H1 (cell line): ENCODE results near the gene EPM2A. TPM values are rescaled to one million over a fixed set of nuclear protein-coding genes. Genes with fewer than 3 reads are reported as not detected.

Experiments
- CTCF ChIA-PET: fragments of 300-600 bp; sonication (Branson Sonifier 250); formaldehyde crosslinking; loops from one replicate; lab custom pipeline; 2021; ENCODE audit not compliant: partially characterized antibody; lab: Charles Lee
- POLR2A ChIA-PET: fragments of 300-600 bp; sonication (Branson Sonifier 250); formaldehyde crosslinking; loops from one replicate; lab custom pipeline; 2021; ENCODE audit warnings: inconsistent platforms; ENCODE audit not compliant: partially characterized antibody; lab: Charles Lee
- DNase-seq, 2 experiments: peaks; one replicate each; pipeline versions ENCODE4 v3.0.0 to v3.0.0-alpha.2; 2010 to 2022; ENCODE audit warnings: low spot score in 2 of 2, low read depth in 1 of 2, mixed read lengths in 1 of 2
- FAIRE-seq: peaks from 2 replicates; lab custom pipeline; 2011; peaks lifted over from hg19 to GRCh38; lab: Jason Lieb, UNC
- H2AFZ ChIP-seq: 2 replicates; pipeline ENCODE4 v1.8.1; 2012; ENCODE audit warnings: low read length, inconsistent platforms
- H2AK5ac ChIP-seq: 2 replicates; pipeline ENCODE4 v1.6.1; 2013; ENCODE audit warnings: low read depth, low read length
- H2BK120ac ChIP-seq: replicated peaks from 2 replicates; pipeline ENCODE3; 2013; ENCODE audit warnings: low read depth, low read length, inconsistent platforms
- H2BK12ac ChIP-seq: 2 replicates; pipeline ENCODE4 v1.6.1; 2013; ENCODE audit warnings: low read depth, low read length
- H2BK15ac ChIP-seq: 2 replicates; pipeline ENCODE4 v1.6.1; 2013; ENCODE audit warnings: low read length
- H2BK20ac ChIP-seq: 2 replicates; pipeline ENCODE4 v1.6.1; 2013; ENCODE audit warnings: low read length
- H2BK5ac ChIP-seq: 2 replicates; pipeline ENCODE4 v1.6.1; 2013; ENCODE audit warnings: low read depth, low read length
- H3K14ac ChIP-seq: 2 replicates; pipeline ENCODE4 v1.6.1; 2013; ENCODE audit warnings: inconsistent platforms; ENCODE audit not compliant: insufficient read length
- H3K18ac ChIP-seq: 2 replicates; pipeline ENCODE4 v1.6.1; 2013; ENCODE audit warnings: low read length; ENCODE audit errors: extremely low read depth
- H3K23ac ChIP-seq: 2 replicates; pipeline ENCODE4 v1.6.1; 2013; ENCODE audit warnings: inconsistent platforms; ENCODE audit not compliant: insufficient read length
- H3K23me2 ChIP-seq: 2 replicates; pipeline ENCODE4 v1.6.1; 2013; ENCODE audit warnings: low read depth, low read length
- H3K27ac ChIP-seq: 2 replicates; pipeline ENCODE4 v1.6.1; 2011; ENCODE audit warnings: low read depth, low read length, inconsistent platforms
- H3K27me3 ChIP-seq, 4 experiments: replicated peaks in 1 of 4; 1 replicate in 1 of 4; 2 replicates in 3 of 4; pipeline versions ENCODE4 v1.6.1 to v1.8.1; 2011 to 2013; ENCODE audit warnings: low read length in 3 of 4, mild to moderate bottlenecking in 3 of 4, inconsistent platforms in 2 of 4, mixed read lengths in 2 of 4, moderate library complexity in 1 of 4; ENCODE audit not compliant: control insufficient read depth in 3 of 4, insufficient read depth in 3 of 4; ENCODE audit errors: extremely low read depth in 1 of 4
- H3K36me3 ChIP-seq, 4 experiments: 2 replicates each; pipeline versions ENCODE4 v1.6.1 to v1.8.1; 2011 to 2013; ENCODE audit warnings: mild to moderate bottlenecking in 4 of 4, low read length in 3 of 4, moderate library complexity in 2 of 4, control low read depth in 1 of 4, inconsistent platforms in 1 of 4; ENCODE audit not compliant: insufficient read depth in 4 of 4, control insufficient read depth in 2 of 4
- H3K4ac ChIP-seq: replicated peaks from 2 replicates; pipeline ENCODE3; 2013; ENCODE audit warnings: low read length, low read depth, mixed read lengths, inconsistent platforms; ENCODE audit not compliant: insufficient read length
- H3K4me1 ChIP-seq, 4 experiments: replicated peaks in 1 of 4; 1 replicate in 1 of 4; 2 replicates in 3 of 4; pipeline versions ENCODE4 v1.6.1 to v1.8.1; 2011 to 2013; ENCODE audit warnings: low read length in 3 of 4, inconsistent platforms in 2 of 4, mixed read lengths in 1 of 4; ENCODE audit not compliant: insufficient read depth in 4 of 4, control insufficient read depth in 3 of 4
- H3K4me2 ChIP-seq, 2 experiments: 2 replicates each; pipeline versions ENCODE4 v1.6.1 to v1.8.1; 2011 to 2013; ENCODE audit warnings: low read depth in 2 of 2, low read length in 2 of 2, control low read depth in 1 of 2, inconsistent platforms in 1 of 2, mild to moderate bottlenecking in 1 of 2; ENCODE audit not compliant: insufficient read depth in 1 of 2
- H3K4me3 ChIP-seq, 4 experiments: fragments of 200-600, 300-600 bp in 1 of 4; sonication (generic), shearing (Covaris generic), sonication (Bioruptor Twin) in 1 of 4; 2 replicates each; pipeline versions ENCODE4 v1.5.1 to v1.8.1; 2011 to 2016; ENCODE audit warnings: low read length in 4 of 4, low read depth in 3 of 4, control low read depth in 2 of 4, inconsistent platforms in 2 of 4, mild to moderate bottlenecking in 2 of 4, mixed read lengths in 1 of 4, moderate library complexity in 1 of 4; ENCODE audit not compliant: insufficient read depth in 2 of 4; ENCODE audit errors: extremely low read depth in 1 of 4
- H3K56ac ChIP-seq: replicated peaks from 2 replicates; pipeline ENCODE3; 2013; ENCODE audit warnings: low read depth, mild to moderate bottlenecking, mixed read lengths, low read length, inconsistent platforms; ENCODE audit not compliant: insufficient read length
- H3K79me1 ChIP-seq: 2 replicates; pipeline ENCODE4 v1.6.1; 2013; ENCODE audit warnings: low read depth, low read length, control low read depth
- H3K79me2 ChIP-seq, 2 experiments: 2 replicates each; pipeline versions ENCODE4 v1.6.1 to v1.8.1; 2012 to 2013; ENCODE audit warnings: low read length in 2 of 2, mild to moderate bottlenecking in 2 of 2, inconsistent platforms in 1 of 2; ENCODE audit not compliant: insufficient read depth in 2 of 2, control insufficient read depth in 1 of 2
- H3K9ac ChIP-seq, 4 experiments: replicated peaks in 1 of 4; 1 replicate in 1 of 4; 2 replicates in 3 of 4; pipeline versions ENCODE4 v1.6.1 to v1.8.1; 2011 to 2013; ENCODE audit warnings: low read depth in 3 of 4, low read length in 3 of 4, control low read depth in 2 of 4, mild to moderate bottlenecking in 2 of 4, moderate library complexity in 2 of 4, inconsistent platforms in 1 of 4; ENCODE audit errors: extremely low read depth in 1 of 4
- H3K9me3 ChIP-seq, 2 experiments: 2 replicates each; pipeline versions ENCODE4 v1.6.1 to v1.8.1; 2012 to 2013; ENCODE audit warnings: mild to moderate bottlenecking in 2 of 2, moderate library complexity in 2 of 2, control low read depth in 1 of 2, inconsistent platforms in 1 of 2, low read depth in 1 of 2, low read length in 1 of 2, mixed read lengths in 1 of 2; ENCODE audit not compliant: insufficient read depth in 2 of 2
- H4K20me1 ChIP-seq, 2 experiments: replicated peaks in 1 of 2; 2 replicates each; pipeline versions ENCODE3 to v1.8.1; 2011 to 2013; ENCODE audit warnings: inconsistent platforms in 2 of 2, low read length in 2 of 2, mild to moderate bottlenecking in 1 of 2; ENCODE audit not compliant: insufficient read depth in 2 of 2, control insufficient read depth in 1 of 2
- H4K5ac ChIP-seq: 2 replicates; pipeline ENCODE4 v1.6.1; 2013; ENCODE audit warnings: low read length, low read depth, mixed read lengths, inconsistent platforms; ENCODE audit not compliant: insufficient read length
- H4K8ac ChIP-seq: 2 replicates; pipeline ENCODE4 v1.8.0; 2013; ENCODE audit warnings: mild to moderate bottlenecking, moderate library complexity, low read length, inconsistent platforms; ENCODE audit not compliant: insufficient read depth; ENCODE audit errors: extremely low read depth
- H4K91ac ChIP-seq: replicated peaks from 2 replicates; pipeline ENCODE3; 2013; ENCODE audit warnings: low read length, mixed read lengths, inconsistent platforms; ENCODE audit not compliant: insufficient read length
- BACH1 ChIP-seq: IDR thresholded peaks from 2 replicates; pipeline ENCODE4 v1.6.1; 2012; ENCODE audit warnings: low read length, improper control_type of control experiment
- CTBP2 ChIP-seq: IDR thresholded peaks from 2 replicates; pipeline ENCODE4 v1.7.0; 2011; ENCODE audit warnings: borderline replicate concordance, mild to moderate bottlenecking, moderate library complexity, mixed read lengths, low read length; ENCODE audit not compliant: insufficient read depth, insufficient read length
- RFX5 ChIP-seq: IDR thresholded peaks from 2 replicates; pipeline ENCODE4 v1.6.1; 2011; ENCODE audit warnings: low read depth, low read length, improper control_type of control experiment, borderline replicate concordance
- SIX5 ChIP-seq: IDR thresholded peaks from 2 replicates; pipeline ENCODE4 v1.6.1; 2011; ENCODE audit warnings: mild to moderate bottlenecking, low read depth, low read length
- SUZ12 ChIP-seq: fragments of 200-600 bp; sonication (generic); IDR thresholded peaks from 2 replicates; pipeline ENCODE4 v1.6.1; 2012; ENCODE audit warnings: mild to moderate bottlenecking, inconsistent platforms, low read length, moderate library complexity, mixed read lengths
- YY1 ChIP-seq: IDR thresholded peaks from 2 replicates; pipeline ENCODE4 v1.6.1; 2011; ENCODE audit warnings: low read depth, mild to moderate bottlenecking, low read length
- WGBS, 2 experiments: shearing (Covaris generic) in 1 of 2; methylation state at CpG; one replicate each; pipeline versions ENCODE4 v1.1.6 to v1.1.7; 2013 to 2015; ENCODE audit warnings: low lambda C conversion rate in 2 of 2, mixed read lengths in 2 of 2, inconsistent platforms in 1 of 2, low coverage in 1 of 2, missing lambda C conversion rate in 1 of 2; ENCODE audit not compliant: insufficient replicate concordance in 2 of 2, insufficient coverage in 1 of 2, insufficient read length in 1 of 2; ENCODE audit errors: extremely low coverage in 1 of 2, missing lambda C conversion rate in 1 of 2; 5-methylcytosine and 5-hydroxymethylcytosine counted together
- polyA plus RNA-seq, 7 experiments: library from polyadenylated mRNA; depleted of rRNA in 3 of 7; stranded (reverse) in 5 of 7; unstranded in 2 of 7; fragments of >200 nt in 5 of 7; fragments of 200-250 nt in 2 of 7; gene quantifications; 1 replicate in 5 of 7; 2 replicates in 1 of 7; 4 replicates in 1 of 7; pipeline versions ENCODE4 v1.2.1 to v1.2.3, GENCODE V29; 2011 to 2013; ENCODE audit warnings: missing spikeins in 2 of 7, mixed read lengths in 2 of 7
- total RNA-seq: library from RNA; stranded (reverse); fragmentation: NEBNext Ultra II Directional; extraction: Animal tissue kit (Norgen Biotek cat#: 25700); gene quantifications from 2 replicates; pipeline ENCODE4 v1.2.1, GENCODE V29; 2021

EPM2A gene
- total and polyA plus RNA-seq, 2 of the 8 experiments (the other 6 are each of a cell fraction or from before 2014, with no cell fraction given): 2.3 to 6.2 TPM

GRCh38 chr6:145705561-145705960 is 29.8 kb downstream of the EPM2A start:
- no peaks in the 10 kb centered on the region for H3K79me2 ChIP-seq
- ChIA-PET POLR2A (no interaction called here), CTCF (interaction anchor here (0.9 to 1.2 kb wide), 2 partner anchors 18 to 393 kb away, joined by 3 read pairs; no protein-coding TSS in a partner anchor)
- no peak overlapping the region for H4K8ac ChIP-seq
- H2BK12ac ChIP-seq: no peak overlapping the region
- no peak overlapping the region for H2AK5ac ChIP-seq
- no peaks in the 10 kb centered on the region for H4K20me1 ChIP-seq
- FAIRE-seq (no peak), DNase-seq (no peak)
- H3K18ac ChIP-seq: no peak overlapping the region
- no peaks in the 10 kb centered on the region for H3K27me3 ChIP-seq
- no peak overlapping the region for H3K23ac ChIP-seq
- peaks cover 0 to 5% (median 0%) of the 10 kb centered on the region in 4 experiments; a peak in 2 of 8 replicates for H3K36me3 ChIP-seq
- no peak overlapping the region for H3K9ac ChIP-seq
- no peak overlapping the region for H3K4me2 ChIP-seq
- no peak overlapping the region for H4K5ac ChIP-seq
- no peak overlapping the region for H3K56ac ChIP-seq
- no peak overlapping the region for H3K27ac ChIP-seq
- no peak overlapping the region for H2AFZ ChIP-seq
- no peak overlapping the region for H3K4ac ChIP-seq
- no peaks in the 10 kb centered on the region for H3K23me2 ChIP-seq
- 78% methylated on average over 2 of the region's 2 CpGs; no CpG with 5 or more reads in 1 of the 2 experiments for WGBS, 2 experiments
- no peaks in the 10 kb centered on the region for H3K4me1 ChIP-seq
- no peak overlapping the region for H2BK5ac ChIP-seq
- no peaks in the 10 kb centered on the region for H3K79me1 ChIP-seq
- H2BK120ac ChIP-seq: no peak overlapping the region
- peaks cover 0 to 5% of the 10 kb centered on the region in 2 experiments; a peak in 1 of 4 replicates for H3K9me3 ChIP-seq
- H3K14ac ChIP-seq: no peak overlapping the region
- no peak overlapping the region for H4K91ac ChIP-seq
- H2BK15ac ChIP-seq: no peak overlapping the region
- H3K4me3 ChIP-seq: no peak overlapping the region
- no peak overlapping the region for H2BK20ac ChIP-seq
- TF ChIP-seq CTBP2 (no peak), BACH1 (no peak), SIX5 (no peak), YY1 (no peak), SUZ12 (no peak), RFX5 (no peak)
